ENCODE results near the gene TH.

The TH gene

GRCh38 chr11:2177076-2177475, 5.5 kb upstream of the TH start:
- no peak for DNase-seq

DNA sequence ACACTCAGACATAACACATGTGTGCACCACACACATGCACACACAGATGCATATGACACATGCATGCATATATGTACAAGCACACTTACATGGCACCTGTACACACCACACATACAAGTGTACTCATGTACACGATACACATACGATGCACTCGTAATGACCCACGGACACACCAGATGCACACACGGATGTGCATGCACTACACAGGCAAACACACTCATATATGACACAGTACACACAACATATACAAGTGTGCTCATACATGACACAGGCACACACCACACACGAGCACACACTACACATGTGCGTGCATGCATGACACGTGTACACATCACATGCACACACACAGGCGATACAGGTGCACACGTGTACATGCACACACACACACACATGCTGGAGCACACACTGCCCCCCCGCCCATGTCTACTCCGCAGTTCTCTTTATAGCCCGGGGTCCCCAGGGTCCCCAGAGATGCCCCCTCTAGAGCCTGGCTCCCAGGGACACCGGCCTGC, 4.8 kb upstream of the TH start:
- DNase-seq = no peak

DNA sequence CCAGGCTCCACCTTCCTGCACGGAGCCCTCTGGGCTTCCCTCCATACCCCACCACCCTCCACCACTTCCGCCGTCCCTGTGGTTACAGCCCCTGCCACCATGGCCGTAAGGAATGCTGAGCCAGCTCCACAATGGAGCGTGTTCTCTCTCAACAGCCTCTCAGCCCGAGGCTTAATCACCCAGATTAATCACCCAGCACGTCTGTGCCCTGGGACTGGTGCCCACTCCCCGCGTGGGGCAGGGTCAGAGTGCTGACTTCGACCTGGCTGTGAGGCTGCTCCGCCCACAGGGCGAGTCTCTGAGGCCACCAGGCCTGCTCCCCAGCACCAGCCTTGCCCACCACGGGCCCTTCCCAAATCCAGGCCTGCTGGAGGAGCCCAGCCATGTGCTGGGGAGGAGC, 4.0 kb upstream of the TH start:
- no peak for DNase-seq

GRCh38 chr11:2174361-2174760, 2.7 kb upstream of the TH start:
- no peak for DNase-seq

GRCh38 chr11:2173761-2174160, 2.1 kb upstream of the TH start:
- no peak for DNase-seq

DNA sequence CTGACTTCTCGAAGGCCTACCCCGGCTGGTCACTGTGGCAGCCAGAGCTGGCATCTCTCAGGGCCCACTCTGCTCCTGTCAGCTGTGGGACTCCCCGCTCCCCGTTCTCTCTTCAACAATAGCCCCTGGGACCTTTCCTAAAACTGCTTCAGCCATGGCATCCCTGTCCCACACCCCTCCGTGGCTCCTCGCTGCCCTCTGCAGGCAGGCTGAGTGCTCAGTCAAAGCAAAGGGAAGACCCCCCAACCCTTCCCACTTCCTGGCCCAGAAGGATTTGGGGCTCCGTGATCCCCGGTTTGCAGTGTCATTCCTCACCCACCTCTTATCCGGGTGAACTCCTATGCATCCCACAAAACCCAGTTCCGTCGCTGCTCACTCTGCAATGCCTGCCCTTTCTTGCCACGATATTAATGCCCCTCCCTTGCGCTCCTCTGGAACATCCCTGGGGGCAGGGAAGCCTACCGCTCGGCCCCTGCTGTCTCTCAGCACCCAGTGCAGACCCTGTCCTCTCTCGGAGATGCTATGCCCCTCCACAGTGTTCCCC, 1.6 kb upstream of the TH start:
- no peak for DNase-seq

DNA sequence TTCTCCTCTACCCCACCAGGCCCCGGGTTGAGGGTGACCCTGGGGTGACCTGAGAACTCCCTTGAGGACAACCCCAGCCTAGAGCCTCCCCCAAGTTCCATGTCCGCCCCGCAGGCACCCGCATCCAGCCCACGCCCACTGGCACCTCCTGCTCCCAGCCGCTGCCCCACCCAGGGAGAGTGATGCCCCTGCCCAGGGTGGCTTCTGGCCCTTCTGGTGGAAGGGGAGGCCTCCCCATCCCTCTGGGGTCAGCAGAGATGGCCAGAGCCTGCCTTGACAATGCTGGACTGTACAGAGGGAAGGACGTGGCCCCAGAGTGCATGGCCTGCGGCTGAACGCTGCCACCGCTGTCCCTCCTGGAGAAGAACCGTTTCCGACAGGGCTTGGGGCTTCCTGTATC, 1.1 kb upstream of the TH start:
- no peak for DNase-seq

GRCh38 chr11:2169626-2170570, 1.7 kb downstream of the TH start:
- no peak for DNase-seq

- DNase-seq = no peak
Measured at GRCh38 chr11:2169005-2169378, 2.6 kb downstream of the TH start.

GRCh38 chr11:2168286-2169004, 3.2 kb downstream of the TH start:
- no peak for DNase-seq

DNA sequence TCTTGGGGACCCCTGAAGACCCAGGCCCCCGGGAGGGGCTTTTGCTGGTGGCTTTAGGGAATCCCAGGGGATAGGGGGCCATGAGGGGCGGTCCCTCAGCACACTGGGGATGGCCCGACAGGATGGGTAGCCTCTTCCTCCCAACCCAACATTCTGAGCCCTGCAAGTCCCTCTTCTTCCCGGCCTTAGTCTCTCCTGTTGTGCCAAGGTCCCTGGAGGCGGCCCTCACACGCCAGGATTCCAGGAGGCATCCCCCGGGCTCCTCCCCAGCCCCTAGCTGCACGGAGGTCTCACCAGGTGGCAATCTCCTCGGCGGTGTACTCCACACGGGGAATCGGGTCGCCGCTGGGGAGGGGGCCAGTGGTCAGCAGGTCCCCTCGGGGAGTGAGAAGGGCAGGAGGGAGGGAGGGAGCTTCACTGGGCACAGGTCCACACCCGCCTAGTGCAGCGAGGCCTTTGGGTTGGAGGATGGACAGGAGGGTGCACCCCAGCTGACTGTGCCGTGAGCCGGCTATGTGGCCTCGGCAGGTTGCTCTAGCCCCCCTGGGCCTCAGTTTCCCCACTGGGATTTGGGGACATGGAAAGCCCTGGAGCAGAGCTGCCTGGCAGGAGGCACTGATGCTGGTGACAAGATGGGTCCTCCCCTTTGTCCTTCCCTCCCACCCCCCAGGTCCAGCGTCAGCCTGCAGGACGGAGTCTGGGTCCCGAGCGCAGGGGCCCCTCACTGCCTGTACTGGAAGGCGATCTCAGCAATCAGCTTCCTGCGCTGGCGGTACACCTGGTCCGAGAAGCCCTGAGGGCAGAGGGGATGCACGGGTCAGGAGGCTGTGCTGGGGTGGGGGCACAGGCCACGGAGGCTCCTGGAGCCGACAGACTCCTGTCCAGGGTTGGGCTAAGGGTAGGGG, 4.2 kb downstream of the TH start:
- DNase-seq = no peak

DNA sequence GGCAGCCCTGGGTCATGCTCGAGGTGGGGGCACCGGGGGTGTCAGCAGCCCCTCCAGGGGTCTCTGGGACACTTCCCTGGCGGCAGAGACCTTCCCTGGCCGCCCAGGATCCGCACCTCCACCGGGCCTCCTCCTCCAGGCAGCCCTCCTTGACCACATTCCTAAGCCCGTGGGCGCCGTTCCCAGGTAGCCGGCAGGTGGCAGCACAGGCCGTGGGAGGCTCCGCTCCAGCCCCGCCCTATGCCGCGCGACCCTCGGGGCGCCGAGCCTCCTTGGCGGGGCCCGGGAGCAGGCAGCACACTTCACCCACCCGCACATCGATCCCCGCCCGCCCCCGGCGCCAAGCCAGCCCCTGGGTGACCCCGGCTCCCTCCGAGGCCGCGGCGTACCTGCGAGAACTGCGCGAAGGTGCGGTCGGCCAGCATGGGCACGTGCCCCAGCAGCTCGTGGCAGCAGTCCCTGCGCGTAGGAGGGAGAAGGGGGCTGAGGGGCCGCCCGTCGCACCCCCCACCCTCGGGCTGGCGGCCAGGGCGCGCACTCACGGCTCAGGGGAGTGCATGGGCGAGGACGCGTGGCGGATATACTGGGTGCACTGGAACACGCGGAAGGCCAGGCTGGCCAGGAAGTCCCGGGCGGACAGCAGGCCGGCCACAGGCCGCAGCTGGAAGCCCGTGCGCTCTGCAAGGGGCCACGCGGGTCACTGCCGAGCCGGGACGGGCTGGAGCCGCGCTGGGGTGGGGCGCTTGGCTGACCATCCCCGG, 5.3 kb downstream of the TH start:
- no peak for DNase-seq

GRCh38 chr11:2165571-2165970, 6.0 kb downstream of the TH start:
- no peak for DNase-seq

DNA sequence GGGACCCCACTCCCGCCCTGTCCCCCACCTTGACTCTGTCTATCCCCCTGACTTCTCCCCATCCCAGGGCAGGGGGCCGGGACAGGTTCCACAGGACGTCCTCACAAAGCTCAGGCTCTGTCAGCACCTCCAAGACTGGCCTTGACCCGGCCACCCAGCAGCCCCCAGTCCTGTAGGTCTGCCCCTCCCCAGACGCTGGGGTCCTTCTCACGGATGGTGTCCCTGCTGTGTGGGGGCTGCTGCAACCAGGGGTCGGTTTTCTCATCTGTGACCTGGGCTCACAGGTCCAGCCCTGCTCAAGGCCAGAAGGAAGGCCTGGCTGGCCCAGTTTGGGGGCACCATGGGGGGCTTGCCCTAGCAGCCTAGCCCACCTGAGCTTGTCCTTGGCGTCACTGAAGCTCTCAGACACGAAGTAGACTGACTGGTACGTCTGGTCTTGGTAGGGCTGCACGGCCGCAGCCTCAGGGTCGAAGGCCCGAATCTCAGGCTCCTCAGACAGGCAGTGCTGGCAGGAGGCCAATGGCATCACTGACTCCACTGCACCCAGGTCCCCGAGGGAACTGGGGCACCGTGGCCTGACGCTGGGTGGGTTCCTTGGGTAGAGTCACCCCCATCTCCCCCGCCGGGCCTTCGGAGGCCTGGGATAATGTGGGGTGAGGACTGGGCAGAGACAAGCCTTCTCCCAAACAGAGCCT, 6.6 kb downstream of the TH start:
- DNase-seq = no peak

- no peak for DNase-seq
Measured at GRCh38 chr11:2164081-2164480, 7.5 kb downstream of the TH start.

GRCh38 chr11:2163428-2163978, 8.1 kb downstream of the TH start:
- DNase-seq = no peak

DNA sequence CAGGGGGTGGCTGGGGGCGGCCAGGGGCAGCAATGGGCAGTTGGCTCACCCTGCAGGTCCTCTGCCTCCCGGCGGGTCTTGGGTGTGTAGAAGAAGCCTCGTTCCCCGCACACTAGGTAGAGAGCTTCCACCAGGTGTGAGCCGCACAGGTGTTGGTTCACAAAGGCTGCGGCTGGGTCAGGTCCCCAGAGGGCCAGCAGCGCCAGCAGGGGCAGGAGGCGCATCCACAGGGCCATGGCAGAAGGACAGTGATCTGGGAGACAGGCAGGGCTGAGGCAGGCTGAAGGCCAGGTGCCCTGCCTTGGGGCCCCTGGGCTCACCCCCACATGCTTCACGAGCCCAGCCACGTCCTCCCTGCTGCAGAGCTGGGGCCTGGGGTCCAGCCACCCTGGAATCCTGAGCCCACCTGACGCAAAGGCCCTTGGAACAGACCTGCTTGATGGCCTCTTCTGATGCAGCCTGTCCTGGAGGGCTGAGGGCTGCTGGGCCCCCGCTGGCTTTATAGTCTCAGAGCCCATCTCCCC, 10.8 kb downstream of the TH start, which contains the start of gene INS:
Gene INS (minus strand): TSS at position 474 of the 524 bp plus-strand sequence. CDS start 238 bp downstream, at position 236.
- DNase-seq = no peak

GRCh38 chr11:2159536-2160413, 11.8 kb downstream of the TH start:
- DNase-seq = no peak

DNA sequence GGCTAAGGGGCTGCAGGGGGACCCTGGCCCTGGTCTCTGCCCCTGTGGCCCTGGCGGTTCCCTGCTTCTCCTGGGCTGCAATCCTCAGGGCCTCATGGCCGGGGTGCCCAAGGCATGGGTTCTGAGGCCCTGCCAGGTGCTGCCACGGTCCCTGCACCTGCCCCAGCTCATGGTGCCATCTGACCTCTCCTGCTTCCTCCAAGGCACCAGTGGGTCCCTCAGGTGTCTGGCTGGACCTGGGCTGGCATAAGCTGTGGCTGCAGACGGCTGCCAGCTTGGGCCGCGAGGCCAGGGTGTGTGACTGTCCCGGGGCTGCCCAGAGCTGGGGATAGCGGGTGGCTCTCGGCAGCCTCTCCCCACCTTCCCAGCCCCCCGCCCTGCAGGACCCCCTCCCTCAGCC, 12.6 kb downstream of the TH start:
- no peak for DNase-seq

All from NCI-H1436 (cell line).